CD4-positive, CD25-positive, alpha-beta regulatory T cell (primary cell): ENCODE measurements around the gene LRCOL1. TPM values are rescaled to one million over a fixed set of nuclear protein-coding genes. Genes with fewer than 3 reads are reported as not detected.

ENCODE experiments used
- ATAC-seq, 2 donors: fragments of 150-1000 bp; cut with Tn5 transposase; one replicate each; pipeline ENCODE4 v1.10.0; 2021; ENCODE audit warnings: low read depth in 2 of 2, moderate number of reproducible peaks in 2 of 2, moderate library complexity in 1 of 2
- DNase-seq, 3 donors: peaks; one replicate each; pipeline versions ENCODE4 v3.0.0 to v3.0.0-alpha.2; 2012 to 2022; ENCODE audit warnings: mixed read lengths in 1 of 3
- H3K27ac ChIP-seq: one replicate; pipeline ENCODE4 v1.7.0; 2013; ENCODE audit warnings: mild to moderate bottlenecking, low read length; ENCODE audit not compliant: insufficient read depth, poor library complexity, severe bottlenecking
- H3K27me3 ChIP-seq: one replicate; pipeline ENCODE4 v1.7.0; 2013; ENCODE audit warnings: low read length; ENCODE audit not compliant: control insufficient read depth, insufficient read depth
- H3K36me3 ChIP-seq: one replicate; pipeline ENCODE4 v1.7.0; 2013; ENCODE audit warnings: mild to moderate bottlenecking, low read length, moderate library complexity; ENCODE audit not compliant: control insufficient read depth, insufficient read depth
- H3K4me1 ChIP-seq: 2 replicates; pipeline ENCODE4 v1.7.0; 2013; ENCODE audit warnings: mild to moderate bottlenecking, low read length; ENCODE audit not compliant: insufficient read depth, control insufficient read depth, poor library complexity, severe bottlenecking
- H3K4me3 ChIP-seq: one replicate; pipeline ENCODE4 v1.7.0; 2013; ENCODE audit warnings: low read depth, mild to moderate bottlenecking, low read length, moderate library complexity
- H3K9me3 ChIP-seq, 2 experiments: 1 replicate in 1 of 2; 2 replicates in 1 of 2; pipeline ENCODE4 v1.7.0; 2013; ENCODE audit warnings: low read length in 2 of 2, mild to moderate bottlenecking in 1 of 2, moderate library complexity in 1 of 2; ENCODE audit not compliant: control insufficient read depth in 2 of 2
- H3K27ac Mint-ChIP-seq, 3 donors: one replicate each; pipeline ENCODE4 v1.8.0; 2020 to 2022; ENCODE audit warnings: mild to moderate bottlenecking in 3 of 3, mixed read lengths in 3 of 3, moderate library complexity in 2 of 3
- H3K27me3 Mint-ChIP-seq: one replicate; pipeline ENCODE4 v1.8.0; 2022; ENCODE audit warnings: mild to moderate bottlenecking, mixed read lengths
- H3K36me3 Mint-ChIP-seq: one replicate; pipeline ENCODE4 v1.8.0; 2020; ENCODE audit warnings: mixed read lengths
- H3K4me1 Mint-ChIP-seq, 4 donors: one replicate each; pipeline ENCODE4 v1.8.0; 2020 to 2022; ENCODE audit warnings: mixed read lengths in 4 of 4, mild to moderate bottlenecking in 1 of 4
- H3K4me3 Mint-ChIP-seq, 4 donors: one replicate each; pipeline ENCODE4 v1.8.0; 2020 to 2022; ENCODE audit warnings: mild to moderate bottlenecking in 4 of 4, mixed read lengths in 4 of 4, moderate library complexity in 3 of 4
- H3K9me3 Mint-ChIP-seq, 7 donors: one replicate each; pipeline ENCODE4 v1.8.0; 2020 to 2022; ENCODE audit warnings: mixed read lengths in 7 of 7, mild to moderate bottlenecking in 3 of 7, moderate library complexity in 2 of 7
- polyA plus RNA-seq, 4 donors: library from polyadenylated mRNA; unstranded; fragments of 300-500 nt; fragmentation: Illumina TruSeq; gene quantifications; one replicate each; pipeline ENCODE4 v1.2.3, GENCODE V29; 2021
- total RNA-seq: library from RNA; stranded (reverse); gene quantifications from one replicate; pipeline ENCODE4 v1.2.3, GENCODE V29; 2022

The LRCOL1 gene
- total and polyA plus RNA-seq, 5 donors from 2014 or later, result not detected

GRCh38 chr12:132649226-132649945 is 39.0 kb upstream of the LRCOL1 start:
- no peak for ATAC-seq
- no peak overlapping the region for H3K27ac Mint-ChIP-seq
- H3K4me3 Mint-ChIP-seq, result no peak overlapping the region
- H3K4me1 ChIP-seq, result no peaks in the 10 kb centered on the region
- no peak for DNase-seq
- no peaks in the 10 kb centered on the region for H3K27me3 ChIP-seq
- no peaks in the 10 kb centered on the region for H3K9me3 ChIP-seq
- no peaks in the 10 kb centered on the region for H3K9me3 Mint-ChIP-seq
- H3K36me3 Mint-ChIP-seq, result peaks cover 36% of the 10 kb centered on the region
- H3K27me3 Mint-ChIP-seq, result no peaks in the 10 kb centered on the region
- H3K4me1 Mint-ChIP-seq, result no peaks in the 10 kb centered on the region
- no peak overlapping the region for H3K27ac ChIP-seq
- H3K36me3 ChIP-seq, result peaks cover 49% of the 10 kb centered on the region
- no peak overlapping the region for H3K4me3 ChIP-seq

- H3K9me3 ChIP-seq, result no peaks in the 10 kb centered on the region
- Mint-ChIP-seq H3K9me3 (no peaks in the 10 kb centered on the region), H3K27me3 (no peaks in the 10 kb centered on the region), H3K4me3 (no peak overlapping the region), H3K4me1 (peaks cover 0 to 1% (median 0%) of the 10 kb centered on the region in 4 donors), H3K27ac (peak overlapping the region in 1 of 3 donors; percentile 7), H3K36me3 (peaks cover 34% of the 10 kb centered on the region)
- H3K4me3 ChIP-seq, result no peak overlapping the region
- H3K27ac ChIP-seq, result no peak overlapping the region
- no peaks in the 10 kb centered on the region for H3K27me3 ChIP-seq
- H3K4me1 ChIP-seq, result no peaks in the 10 kb centered on the region
- DNase-seq (no peak), ATAC-seq (no peak)
- peaks cover 44% of the 10 kb centered on the region for H3K36me3 ChIP-seq
Observed at GRCh38 chr12:132648616-132649225, 38.3 kb upstream of the LRCOL1 start.

- ATAC-seq (no peak), DNase-seq (no peak)
- Mint-ChIP-seq H3K4me1 (peaks cover 0 to 2% (median 0%) of the 10 kb centered on the region in 4 donors), H3K27me3 (no peaks in the 10 kb centered on the region), H3K27ac (peak overlapping the region in 1 of 3 donors; percentile 62), H3K9me3 (no peaks in the 10 kb centered on the region), H3K36me3 (peaks cover 34% of the 10 kb centered on the region), H3K4me3 (no peak overlapping the region)
- H3K4me3 ChIP-seq, result no peak overlapping the region
- no peaks in the 10 kb centered on the region for H3K4me1 ChIP-seq
- H3K36me3 ChIP-seq, result peaks cover 40% of the 10 kb centered on the region
- H3K9me3 ChIP-seq, result no peaks in the 10 kb centered on the region
- H3K27ac ChIP-seq, result no peak overlapping the region
- no peaks in the 10 kb centered on the region for H3K27me3 ChIP-seq
Observed at GRCh38 chr12:132647858-132648257, 37.5 kb upstream of the LRCOL1 start.

GRCh38 chr12:132646850-132647249 is 36.5 kb upstream of the LRCOL1 start:
- Mint-ChIP-seq H3K36me3 (peaks cover 26% of the 10 kb centered on the region), H3K9me3 (no peaks in the 10 kb centered on the region), H3K4me1 (peaks cover 0 to 2% (median 0%) of the 10 kb centered on the region in 4 donors), H3K4me3 (no peak overlapping the region), H3K27ac (no peak overlapping the region), H3K27me3 (no peaks in the 10 kb centered on the region)
- ATAC-seq (no peak), DNase-seq (peak in 1 of 3 donors; percentile 23)
- no peaks in the 10 kb centered on the region for H3K4me1 ChIP-seq
- no peak overlapping the region for H3K27ac ChIP-seq
- H3K27me3 ChIP-seq, result no peaks in the 10 kb centered on the region
- H3K9me3 ChIP-seq, result no peaks in the 10 kb centered on the region
- H3K4me3 ChIP-seq, result no peak overlapping the region
- H3K36me3 ChIP-seq, result peaks cover 38% of the 10 kb centered on the region

GRCh38 chr12:132642846-132643835 is 32.8 kb upstream of the LRCOL1 start:
- no peak overlapping the region for H3K4me3 Mint-ChIP-seq

GRCh38 chr12:132641811-132642650 is 31.6 kb upstream of the LRCOL1 start:
- DNase-seq (no peak), ATAC-seq (no peak)
- H3K9me3 Mint-ChIP-seq, result no peaks in the 10 kb centered on the region
- peaks cover 36% of the 10 kb centered on the region for H3K36me3 Mint-ChIP-seq
- Histone ChIP-seq H3K27me3 (no peaks in the 10 kb centered on the region), H3K4me3 (no peak overlapping the region), H3K27ac (no peak overlapping the region), H3K4me1 (no peaks in the 10 kb centered on the region), H3K9me3 (no peaks in the 10 kb centered on the region), H3K36me3 (peaks cover 48% of the 10 kb centered on the region)
- peak overlapping the region in 2 of 3 donors; percentile 46 to 69 for H3K27ac Mint-ChIP-seq
- H3K27me3 Mint-ChIP-seq, result no peaks in the 10 kb centered on the region
- H3K4me1 Mint-ChIP-seq, result peaks cover 0 to 2% (median 0%) of the 10 kb centered on the region in 4 donors
- no peak overlapping the region for H3K4me3 Mint-ChIP-seq

More at GRCh38 chr12:132642846-132643835, 32.8 kb upstream of the LRCOL1 start:
- no peaks in the 10 kb centered on the region for H3K9me3 ChIP-seq
- no peak overlapping the region for H3K27ac Mint-ChIP-seq
- H3K36me3 Mint-ChIP-seq, result peaks cover 34% of the 10 kb centered on the region
- H3K4me3 ChIP-seq, result no peak overlapping the region
- no peaks in the 10 kb centered on the region for H3K27me3 ChIP-seq
- no peaks in the 10 kb centered on the region for H3K9me3 Mint-ChIP-seq
- no peak for DNase-seq
- no peaks in the 10 kb centered on the region for H3K4me1 ChIP-seq
- peaks cover 0 to 2% (median 0%) of the 10 kb centered on the region in 4 donors for H3K4me1 Mint-ChIP-seq
- no peaks in the 10 kb centered on the region for H3K27me3 Mint-ChIP-seq
- H3K27ac ChIP-seq, result no peak overlapping the region
- no peak for ATAC-seq
- peaks cover 45% of the 10 kb centered on the region for H3K36me3 ChIP-seq

- Histone ChIP-seq H3K27me3 (no peaks in the 10 kb centered on the region), H3K36me3 (peaks cover 49% of the 10 kb centered on the region), H3K27ac (no peak overlapping the region), H3K4me3 (no peak overlapping the region), H3K9me3 (no peaks in the 10 kb centered on the region), H3K4me1 (no peaks in the 10 kb centered on the region)
- ATAC-seq (no peak), DNase-seq (no peak)
- Mint-ChIP-seq H3K4me3 (no peak overlapping the region), H3K9me3 (no peaks in the 10 kb centered on the region), H3K36me3 (peaks cover 41% of the 10 kb centered on the region), H3K27ac (no peak overlapping the region), H3K27me3 (no peaks in the 10 kb centered on the region), H3K4me1 (peaks cover 0 to 2% (median 0%) of the 10 kb centered on the region in 4 donors)
Observed at GRCh38 chr12:132640936-132641335, 30.6 kb upstream of the LRCOL1 start.
